B cell (primary cell): ENCODE data around the gene KCND2. TPM values are rescaled to one million over a fixed set of nuclear protein-coding genes. Genes with fewer than 3 reads are reported as not detected.

ENCODE experiments used
- ATAC-seq: fragments of 200-7000 bp; cut with Tn5 transposase; one replicate; pipeline ENCODE4 v1.10.0; 2021; ENCODE audit warnings: low read depth, mild to moderate bottlenecking, moderate number of reproducible peaks, moderate library complexity
- CTCF ChIA-PET: fragments of 350-600 bp; sonication (Branson Sonifier 250); formaldehyde crosslinking; loops from one replicate; lab custom pipeline; 2021; ENCODE audit warnings: antibody characterized with exemption, inconsistent platforms; lab: Charles Lee
- POLR2A ChIA-PET: fragments of 350-600 bp; sonication (Branson Sonifier 250); formaldehyde crosslinking; loops from one replicate; lab custom pipeline; 2021; ENCODE audit warnings: antibody characterized with exemption; lab: Charles Lee
- DNase-seq: peaks from one replicate; pipeline ENCODE4 v3.0.0; 2013
- H2AFZ ChIP-seq: 2 replicates; pipeline ENCODE4 v1.6.1; 2012; ENCODE audit warnings: mild to moderate bottlenecking, low read depth, low read length; ENCODE audit not compliant: insufficient read depth, poor library complexity, severe bottlenecking
- H3K27ac ChIP-seq, 2 donors: 1 replicate in 1 of 2; 2 replicates in 1 of 2; pipeline ENCODE4 v1.5.1; 2012 to 2013; ENCODE audit warnings: low read length in 2 of 2, mild to moderate bottlenecking in 2 of 2, moderate library complexity in 1 of 2
- H3K27me3 ChIP-seq, 4 experiments: fragments of 200-600 bp in 1 of 4; sonication (generic) in 1 of 4; replicated peaks in 1 of 4; 1 replicate in 2 of 4; 2 replicates in 2 of 4; pipeline versions ENCODE4 v1.6.1 to v1.7.0; 2013 to 2016; ENCODE audit warnings: low read length in 3 of 4, mild to moderate bottlenecking in 2 of 4, mixed read lengths in 1 of 4, moderate library complexity in 1 of 4; ENCODE audit not compliant: insufficient read depth in 4 of 4, control insufficient read depth in 3 of 4; ENCODE audit errors: control extremely low read depth in 1 of 4
- H3K36me3 ChIP-seq, 2 experiments: replicated peaks in 1 of 2; 1 replicate in 1 of 2; 2 replicates in 1 of 2; pipeline versions ENCODE4 v1.6.1 to v1.7.1; 2013; ENCODE audit warnings: low read length in 1 of 2; ENCODE audit not compliant: insufficient read depth in 2 of 2, control insufficient read depth in 1 of 2; ENCODE audit errors: control extremely low read depth in 1 of 2, extremely low read depth in 1 of 2
- H3K4me1 ChIP-seq, 2 donors: fragments of 200-600 bp in 1 of 2; sonication (generic) in 1 of 2; 1 replicate in 1 of 2; 2 replicates in 1 of 2; pipeline versions ENCODE4 v1.5.1 to v1.6.1; 2013 to 2017; ENCODE audit warnings: low read length in 2 of 2; ENCODE audit not compliant: control insufficient read depth in 2 of 2, insufficient read depth in 2 of 2
- H3K4me2 ChIP-seq: replicated peaks from 2 replicates; pipeline ENCODE3; 2012; ENCODE audit warnings: mild to moderate bottlenecking, low read depth, low read length; ENCODE audit not compliant: poor library complexity, severe bottlenecking
- H3K4me3 ChIP-seq, 5 experiments: fragments of 200-600 bp in 1 of 5; sonication (generic) in 1 of 5; 1 replicate in 3 of 5; 2 replicates in 2 of 5; pipeline versions ENCODE4 v1.5.1 to v1.7.0; 2011 to 2016; ENCODE audit warnings: low read length in 4 of 5, mild to moderate bottlenecking in 4 of 5, low read depth in 2 of 5, control low read depth in 1 of 5, moderate library complexity in 1 of 5; ENCODE audit not compliant: insufficient read depth in 1 of 5; ENCODE audit errors: control extremely low read depth in 1 of 5, extremely low read depth in 1 of 5
- H3K79me2 ChIP-seq: fragments of 200-600 bp; sonication (generic); one replicate; pipeline ENCODE4 v1.6.0; 2016; ENCODE audit warnings: low read length; ENCODE audit not compliant: control insufficient read depth, insufficient read depth
- H3K9ac ChIP-seq: fragments of 200-600 bp; sonication (generic); 2 replicates; pipeline ENCODE4 v1.6.1; 2017; ENCODE audit warnings: mild to moderate bottlenecking, low read length, moderate library complexity
- H3K9me3 ChIP-seq, 3 donors: one replicate each; pipeline versions ENCODE4 v1.6.1 to v1.7.1; 2013; ENCODE audit warnings: low read length in 2 of 3; ENCODE audit not compliant: control insufficient read depth in 2 of 3, insufficient read depth in 1 of 3; ENCODE audit errors: control extremely low read depth in 1 of 3
- H4K20me1 ChIP-seq: 2 replicates; pipeline ENCODE4 v1.6.0; 2012; ENCODE audit warnings: mild to moderate bottlenecking, low read length; ENCODE audit not compliant: insufficient read depth, control insufficient read depth, poor library complexity, severe bottlenecking
- H3K27ac Mint-ChIP-seq: one replicate; pipeline ENCODE4 v1.8.0; 2021; ENCODE audit warnings: mixed read lengths
- H3K27me3 Mint-ChIP-seq: one replicate; pipeline ENCODE4 v1.8.0; 2021; ENCODE audit warnings: mixed read lengths
- H3K4me1 Mint-ChIP-seq: one replicate; pipeline ENCODE4 v1.8.0; 2021; ENCODE audit warnings: mixed read lengths
- H3K4me3 Mint-ChIP-seq: one replicate; pipeline ENCODE4 v1.8.0; 2021; ENCODE audit warnings: mixed read lengths
- H3K9me3 Mint-ChIP-seq: one replicate; pipeline ENCODE4 v1.8.0; 2022; ENCODE audit warnings: mixed read lengths; ENCODE audit not compliant: insufficient read depth
- EZH2 ChIP-seq: IDR thresholded peaks from 2 replicates; pipeline ENCODE4 v1.6.1; 2012; ENCODE audit warnings: borderline replicate concordance, low read depth, mild to moderate bottlenecking, moderate library complexity, low read length; ENCODE audit not compliant: insufficient read depth, poor library complexity, severe bottlenecking
- WGBS: methylation state at CpG from one replicate; pipeline ENCODE4 v1.1.5; 2013; ENCODE audit warnings: missing lambda C conversion rate; ENCODE audit not compliant: insufficient coverage; 5-methylcytosine and 5-hydroxymethylcytosine counted together
- intact Hi-C: fragments of 100-400 bp; cut with micrococcal nuclease; formaldehyde crosslinking; loops from one replicate; pipeline ENCODE4 v1.10.0; 2022
- polyA plus RNA-seq: library from polyadenylated mRNA; depleted of rRNA; stranded (reverse); fragments of >200 nt; gene quantifications from 2 replicates; pipeline ENCODE4 v1.2.3, GENCODE V29; 2012
- total RNA-seq, 2 donors: library from RNA; stranded (reverse); fragments of 120-200 nt in 1 of 2; gene quantifications; 1 replicate in 1 of 2; 2 replicates in 1 of 2; pipeline versions ENCODE4 v1.2.3 to v1.2.4, GENCODE V29; 2013 to 2022
- TF ChIP-seq, protein P1 (sequence below): fragments of 200-600 bp; IDR thresholded peaks from one replicate; pipeline ENCODE4 v1.8.0; 2022; ENCODE audit warnings: antibody characterized with exemption, mild to moderate bottlenecking

KCND2 gene
- total and polyA plus RNA-seq, 2 donors (not counting 1 experiment from before 2014, with no cell fraction given): not detected

- no peak overlapping the region for H3K27ac ChIP-seq
- no peak for TF ChIP-seq EZH2
- TF ChIP-seq, protein P1, sequence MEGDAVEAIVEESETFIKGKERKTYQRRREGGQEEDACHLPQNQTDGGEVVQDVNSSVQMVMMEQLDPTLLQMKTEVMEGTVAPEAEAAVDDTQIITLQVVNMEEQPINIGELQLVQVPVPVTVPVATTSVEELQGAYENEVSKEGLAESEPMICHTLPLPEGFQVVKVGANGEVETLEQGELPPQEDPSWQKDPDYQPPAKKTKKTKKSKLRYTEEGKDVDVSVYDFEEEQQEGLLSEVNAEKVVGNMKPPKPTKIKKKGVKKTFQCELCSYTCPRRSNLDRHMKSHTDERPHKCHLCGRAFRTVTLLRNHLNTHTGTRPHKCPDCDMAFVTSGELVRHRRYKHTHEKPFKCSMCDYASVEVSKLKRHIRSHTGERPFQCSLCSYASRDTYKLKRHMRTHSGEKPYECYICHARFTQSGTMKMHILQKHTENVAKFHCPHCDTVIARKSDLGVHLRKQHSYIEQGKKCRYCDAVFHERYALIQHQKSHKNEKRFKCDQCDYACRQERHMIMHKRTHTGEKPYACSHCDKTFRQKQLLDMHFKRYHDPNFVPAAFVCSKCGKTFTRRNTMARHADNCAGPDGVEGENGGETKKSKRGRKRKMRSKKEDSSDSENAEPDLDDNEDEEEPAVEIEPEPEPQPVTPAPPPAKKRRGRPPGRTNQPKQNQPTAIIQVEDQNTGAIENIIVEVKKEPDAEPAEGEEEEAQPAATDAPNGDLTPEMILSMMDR: no peak
- H3K36me3 ChIP-seq: no peaks in the 10 kb centered on the region
- no peak overlapping the region for H3K27ac Mint-ChIP-seq
- H3K9me3 Mint-ChIP-seq: no peaks in the 10 kb centered on the region
- H3K4me1 Mint-ChIP-seq: peaks cover 5% of the 10 kb centered on the region
- H3K4me3 ChIP-seq: no peak overlapping the region
- no peak for DNase-seq
- ATAC-seq: no peak
- 8% methylated on average over 33 of the region's 38 CpGs for WGBS
- peaks cover 0 to 18% (median 5%) of the 10 kb centered on the region in 4 experiments for H3K27me3 ChIP-seq
- peak overlapping the region; percentile 22 for H2AFZ ChIP-seq
- H3K4me3 Mint-ChIP-seq: peak overlapping the region; percentile 32
- intact Hi-C loops: no loop called here
- no peaks in the 10 kb centered on the region for H3K79me2 ChIP-seq
- POLR2A ChIA-PET: no interaction called here
- peaks cover 41% of the 10 kb centered on the region for H3K27me3 Mint-ChIP-seq
- H3K9me3 ChIP-seq: peaks cover 0 to 18% (median 0%) of the 10 kb centered on the region in 3 donors
- no peak overlapping the region for H3K9ac ChIP-seq
- peak overlapping the region; percentile 19 for H3K4me2 ChIP-seq
- no peaks in the 10 kb centered on the region for H4K20me1 ChIP-seq
- peaks cover 0 to 7% of the 10 kb centered on the region in 2 donors for H3K4me1 ChIP-seq
- CTCF ChIA-PET: no interaction called here
Observed at GRCh38 chr7:120273476-120273975, 551 bp downstream of the KCND2 start.

DNA sequence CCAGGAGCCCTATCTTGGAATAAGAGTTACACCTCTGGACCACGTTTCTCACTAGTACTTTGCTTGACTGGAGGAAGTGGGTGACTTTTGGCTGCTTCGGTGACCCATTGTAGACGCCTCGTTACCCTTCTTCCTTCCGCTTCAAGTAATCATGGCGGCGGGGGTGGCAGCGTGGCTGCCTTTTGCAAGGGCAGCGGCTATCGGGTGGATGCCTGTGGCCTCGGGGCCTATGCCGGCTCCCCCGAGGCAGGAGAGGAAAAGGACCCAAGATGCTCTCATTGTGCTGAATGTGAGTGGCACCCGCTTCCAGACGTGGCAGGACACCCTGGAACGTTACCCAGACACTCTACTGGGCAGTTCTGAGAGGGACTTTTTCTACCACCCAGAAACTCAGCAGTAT is 1.5 kb downstream of the KCND2 start:
- Histone ChIP-seq H4K20me1 (no peaks in the 10 kb centered on the region), H3K36me3 (no peaks in the 10 kb centered on the region), H3K4me2 (no peak overlapping the region), H3K27me3 (peaks cover 0 to 18% (median 5%) of the 10 kb centered on the region in 4 experiments), H3K9ac (no peak overlapping the region), H3K27ac (no peak overlapping the region), H3K79me2 (no peaks in the 10 kb centered on the region), H2AFZ (no peak overlapping the region), H3K4me1 (peaks cover 0 to 7% of the 10 kb centered on the region in 2 donors), H3K9me3 (peaks cover 0 to 18% (median 0%) of the 10 kb centered on the region in 3 donors), H3K4me3 (no peak overlapping the region)
- H3K27ac Mint-ChIP-seq: no peak overlapping the region
- H3K4me3 Mint-ChIP-seq: no peak overlapping the region
- CTCF ChIA-PET: no interaction called here
- peaks cover 38% of the 10 kb centered on the region for H3K27me3 Mint-ChIP-seq
- 95% methylated on average over 16 of the region's 16 CpGs for WGBS
- TF ChIP-seq EZH2: no peak
- TF ChIP-seq, protein P1: no peak
- H3K9me3 Mint-ChIP-seq: no peaks in the 10 kb centered on the region
- DNase-seq (no peak), ATAC-seq (no peak)
- POLR2A ChIA-PET: no interaction called here
- peaks cover 5% of the 10 kb centered on the region for H3K4me1 Mint-ChIP-seq
- intact Hi-C loops: no loop called here
